HFFc6 (cell line): ENCODE data around the gene LRRC28. TPM values are rescaled to one million over a fixed set of nuclear protein-coding genes. Genes with fewer than 3 reads are reported as not detected.
"Not testable (repeated sequence)": the region's sequence is repeated elsewhere in the genome, so short reads cannot be mapped to it uniquely, and the experiment has no call there.

Source experiments
- DNase-seq: peaks from one replicate; pipeline ENCODE4 v3.0.0-alpha.2; 2018
- H3K27ac Mint-ChIP-seq: 2 replicates; pipeline ENCODE4 v1.8.0; 2020; ENCODE audit warnings: mild to moderate bottlenecking, mixed read lengths
- H3K27me3 Mint-ChIP-seq: 2 replicates; pipeline ENCODE4 v1.8.0; 2021; ENCODE audit warnings: mild to moderate bottlenecking, moderate library complexity, mixed read lengths; ENCODE audit not compliant: insufficient read depth
- H3K36me3 Mint-ChIP-seq: 2 replicates; pipeline ENCODE4 v1.8.0; 2021; ENCODE audit warnings: low read depth, mixed read lengths
- H3K4me1 Mint-ChIP-seq: 2 replicates; pipeline ENCODE4 v1.8.0; 2020; ENCODE audit warnings: low read depth, mixed read lengths
- H3K4me3 Mint-ChIP-seq: 2 replicates; pipeline ENCODE4 v1.8.0; 2020; ENCODE audit warnings: mild to moderate bottlenecking, moderate library complexity, mixed read lengths
- H3K9me3 Mint-ChIP-seq: 2 replicates; pipeline ENCODE4 v1.8.0; 2020; ENCODE audit warnings: mild to moderate bottlenecking, mixed read lengths
- total RNA-seq, 6 experiments: library from RNA; stranded (reverse); fragmentation: NEBNext Ultra II Directional; extraction: Animal tissue kit (Norgen Biotek cat#: 25700); gene quantifications; 2 replicates in 1 of 6; 3 replicates in 5 of 6; pipeline ENCODE4 v1.2.3, GENCODE V29; 2021
- TF ChIP-seq, protein P1 (sequence below): fragments of 200-600 bp; sonication (generic); IDR thresholded peaks from 2 replicates; pipeline ENCODE4 v1.5.0; 2021; ENCODE audit warnings: antibody characterized with exemption, mild to moderate bottlenecking

Gene LRRC28
- total RNA-seq, 6 experiments from 2014 or later, result 11.1 to 18.4 (median 15.1) TPM

DNA sequence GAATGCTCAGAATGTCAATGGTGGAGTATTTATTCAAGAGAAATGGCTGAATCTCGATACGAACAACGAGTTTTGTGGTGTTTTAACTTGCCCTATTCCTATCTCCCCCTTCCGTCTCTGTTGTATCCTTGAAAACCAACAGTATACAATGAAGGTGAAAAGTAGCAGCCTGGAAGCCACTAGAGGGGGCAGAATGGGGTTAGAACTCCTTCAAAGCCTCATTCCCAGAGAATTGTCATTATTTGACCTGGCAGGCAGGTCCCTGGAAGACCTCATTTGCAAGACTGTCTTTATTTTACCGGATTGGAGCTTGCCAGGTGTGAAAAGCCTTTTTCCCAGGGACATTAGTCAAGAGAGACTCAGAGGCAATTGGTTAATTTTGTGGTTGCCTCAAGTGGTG lies 139.4 kb downstream of the LRRC28 start:
- no peaks in the 10 kb centered on the region; the same call in 1 of the 2 replicates for H3K9me3 Mint-ChIP-seq
- no peaks in the 10 kb centered on the region for H3K27me3 Mint-ChIP-seq
- TF ChIP-seq, protein P1, sequence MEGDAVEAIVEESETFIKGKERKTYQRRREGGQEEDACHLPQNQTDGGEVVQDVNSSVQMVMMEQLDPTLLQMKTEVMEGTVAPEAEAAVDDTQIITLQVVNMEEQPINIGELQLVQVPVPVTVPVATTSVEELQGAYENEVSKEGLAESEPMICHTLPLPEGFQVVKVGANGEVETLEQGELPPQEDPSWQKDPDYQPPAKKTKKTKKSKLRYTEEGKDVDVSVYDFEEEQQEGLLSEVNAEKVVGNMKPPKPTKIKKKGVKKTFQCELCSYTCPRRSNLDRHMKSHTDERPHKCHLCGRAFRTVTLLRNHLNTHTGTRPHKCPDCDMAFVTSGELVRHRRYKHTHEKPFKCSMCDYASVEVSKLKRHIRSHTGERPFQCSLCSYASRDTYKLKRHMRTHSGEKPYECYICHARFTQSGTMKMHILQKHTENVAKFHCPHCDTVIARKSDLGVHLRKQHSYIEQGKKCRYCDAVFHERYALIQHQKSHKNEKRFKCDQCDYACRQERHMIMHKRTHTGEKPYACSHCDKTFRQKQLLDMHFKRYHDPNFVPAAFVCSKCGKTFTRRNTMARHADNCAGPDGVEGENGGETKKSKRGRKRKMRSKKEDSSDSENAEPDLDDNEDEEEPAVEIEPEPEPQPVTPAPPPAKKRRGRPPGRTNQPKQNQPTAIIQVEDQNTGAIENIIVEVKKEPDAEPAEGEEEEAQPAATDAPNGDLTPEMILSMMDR, result peak; percentile 25; the same call in 1 of the 2 replicates
- no peak for DNase-seq
- peaks cover 5% of the 10 kb centered on the region for H3K36me3 Mint-ChIP-seq
- peaks cover 6% of the 10 kb centered on the region; the same call in 1 of the 2 replicates for H3K4me1 Mint-ChIP-seq
- H3K4me3 Mint-ChIP-seq, result no peak overlapping the region
- H3K27ac Mint-ChIP-seq, result no peak overlapping the region

GRCh38 chr15:99393641-99394040 lies 142.4 kb downstream of the LRRC28 start:
- Mint-ChIP-seq H3K4me1 (no peaks in the 10 kb centered on the region), H3K27ac (no peak overlapping the region), H3K4me3 (no peak overlapping the region), H3K27me3 (0 out of 2 replicates have a peak, but pooled peaks cover 6% of the 10 kb centered on the region), H3K36me3 (peaks cover 5% of the 10 kb centered on the region), H3K9me3 (no peaks in the 10 kb centered on the region; the same call in 1 of the 2 replicates)
- TF ChIP-seq, protein P1, result no peak
- no peak for DNase-seq

DNA sequence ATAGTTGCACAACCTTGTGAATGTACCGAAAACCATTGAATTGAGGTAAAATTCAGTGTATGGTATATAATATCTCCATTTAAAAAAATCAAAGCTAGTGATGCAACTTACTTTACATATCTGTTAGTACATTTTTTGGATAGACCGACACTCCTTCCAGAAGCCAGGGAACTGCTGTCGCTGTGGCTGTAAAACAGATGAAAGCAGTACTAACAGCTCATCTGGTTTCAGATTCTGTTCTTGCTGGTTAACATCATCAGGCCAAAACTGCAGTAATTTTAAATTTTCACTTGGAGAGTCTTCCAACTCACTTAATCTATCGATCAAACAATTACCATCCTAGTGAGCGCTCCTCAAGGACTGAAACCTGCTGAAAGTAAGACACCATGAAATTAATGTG lies 145.1 kb downstream of the LRRC28 start:
- Mint-ChIP-seq H3K27me3 (peaks cover 8% of the 10 kb centered on the region; the same call in 1 of the 2 replicates), H3K36me3 (peaks cover 5% of the 10 kb centered on the region), H3K4me1 (no peaks in the 10 kb centered on the region; the same call in 1 of the 2 replicates), H3K9me3 (no peaks in the 10 kb centered on the region; the same call in 1 of the 2 replicates), H3K4me3 (no peak overlapping the region), H3K27ac (no peak overlapping the region)
- no peak for DNase-seq
- TF ChIP-seq, protein P1, result no peak

GRCh38 chr15:99399061-99399460 lies 147.8 kb downstream of the LRRC28 start:
- H3K4me1 Mint-ChIP-seq, result peaks cover 9% of the 10 kb centered on the region
- H3K27me3 Mint-ChIP-seq, result peaks cover 8% of the 10 kb centered on the region; the same call in 1 of the 2 replicates
- TF ChIP-seq, protein P1, result no peak
- no peak overlapping the region for H3K4me3 Mint-ChIP-seq
- no peak overlapping the region for H3K27ac Mint-ChIP-seq
- no peaks in the 10 kb centered on the region for H3K9me3 Mint-ChIP-seq
- no peak for DNase-seq
- no peaks in the 10 kb centered on the region for H3K36me3 Mint-ChIP-seq

- Mint-ChIP-seq H3K27ac (no peak overlapping the region), H3K4me3 (no peak overlapping the region), H3K36me3 (no peaks in the 10 kb centered on the region), H3K9me3 (no peaks in the 10 kb centered on the region), H3K4me1 (peaks cover 10% of the 10 kb centered on the region), H3K27me3 (peaks cover 8% of the 10 kb centered on the region; the same call in 1 of the 2 replicates)
- TF ChIP-seq, protein P1, result no peak
- DNase-seq, result no peak
Measured at GRCh38 chr15:99399618-99400017, 148.3 kb downstream of the LRRC28 start.

DNA sequence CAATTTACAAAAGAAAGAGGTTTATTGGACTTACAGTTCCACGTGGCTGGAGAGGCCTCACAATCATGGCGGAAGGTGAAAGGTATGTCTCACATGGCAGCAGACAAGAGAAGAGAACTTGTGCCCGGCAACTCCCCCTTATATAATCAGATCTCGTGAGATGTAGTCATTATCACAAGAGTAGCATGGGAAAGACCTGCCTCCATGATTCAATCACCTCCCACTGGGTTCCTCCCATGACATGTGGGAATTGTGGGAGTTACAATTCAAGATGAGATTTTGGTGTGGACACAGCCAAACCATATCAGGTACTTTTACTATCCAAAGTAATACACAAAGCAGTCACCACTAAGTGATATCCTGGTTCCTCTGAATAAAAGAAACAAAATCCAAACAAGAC lies 149.9 kb downstream of the LRRC28 start:
- H3K9me3 Mint-ChIP-seq, H3K27me3 Mint-ChIP-seq, H3K36me3 Mint-ChIP-seq, H3K27ac Mint-ChIP-seq, H3K4me3 Mint-ChIP-seq, DNase-seq: not testable (repeated sequence)
- H3K4me1 Mint-ChIP-seq, result peaks cover 10% of the 10 kb centered on the region
